Thyroid gland (tissue), 4 donors: ENCODE data around the gene TFPI. TPM values are rescaled to one million over a fixed set of nuclear protein-coding genes. Genes with fewer than 3 reads are reported as not detected.
"Not testable (repeated sequence)": the region's sequence is repeated elsewhere in the genome, so short reads cannot be mapped to it uniquely, and the experiment has no call there.

ENCODE experiments used
- DNase-seq, 2 donors: peaks; one replicate each; pipeline ENCODE4 v3.0.0-alpha.2; 2019
- H3K27ac ChIP-seq, 3 donors: fragments of 200-600 bp; sonication (generic); 1 replicate in 2 of 3; 2 replicates in 1 of 3; pipeline ENCODE4 v1.5.1; 2016 to 2019; ENCODE audit warnings: mild to moderate bottlenecking in 1 of 3, moderate library complexity in 1 of 3
- H3K27me3 ChIP-seq: fragments of 200-600 bp; sonication (generic); one replicate; pipeline ENCODE4 v1.5.1; 2019
- H3K36me3 ChIP-seq, 2 donors: fragments of 200-600 bp; sonication (generic); one replicate each; pipeline ENCODE4 v1.5.1; 2016 to 2019
- H3K4me1 ChIP-seq, 2 donors: fragments of 200-600 bp; sonication (generic); one replicate each; pipeline ENCODE4 v1.5.1; 2017 to 2019
- H3K4me3 ChIP-seq, 3 donors: fragments of 200-600 bp; sonication (generic); replicated peaks in 1 of 3; 1 replicate in 2 of 3; 2 replicates in 1 of 3; pipeline ENCODE4 v1.5.1; 2016; ENCODE audit warnings: mild to moderate bottlenecking in 1 of 3
- H3K9me3 ChIP-seq: fragments of 200-600 bp; sonication (generic); one replicate; pipeline ENCODE4 v1.5.1; 2017
- CTCF ChIP-seq, 6 experiments: fragments of 200-600 bp in 3 of 6; fragments of 450-650 bp in 3 of 6; sonication (generic) in 3 of 6; IDR thresholded peaks; one replicate each; pipeline ENCODE4 v1.5.1; 2016 to 2019; ENCODE audit warnings: antibody characterized with exemption in 6 of 6, mild to moderate bottlenecking in 2 of 6, inconsistent platforms in 1 of 6, moderate library complexity in 1 of 6
- POLR2A ChIP-seq, 2 donors: fragments of 450-650 bp; IDR thresholded peaks; one replicate each; pipeline ENCODE4 v1.6.1; 2017; ENCODE audit warnings: antibody characterized with exemption in 2 of 2, mild to moderate bottlenecking in 2 of 2, moderate library complexity in 1 of 2
- WGBS, 2 donors: methylation state at CpG; one replicate each; pipeline ENCODE4 v1.1.5; 2017; 5-methylcytosine and 5-hydroxymethylcytosine counted together
- intact Hi-C: fragments of 100-400 bp; cut with DNase I; formaldehyde crosslinking; loops from one replicate; pipeline ENCODE4 v1.15.1; 2023
- total RNA-seq, 4 donors: library from RNA; depleted of rRNA; stranded (reverse); fragments of >200 nt; gene quantifications; one replicate each; pipeline ENCODE4 v1.2.3, GENCODE V29; 2016

TFPI gene
- total RNA-seq, 4 donors from 2014 or later = 56.7 to 208 (median 144) TPM

DNA sequence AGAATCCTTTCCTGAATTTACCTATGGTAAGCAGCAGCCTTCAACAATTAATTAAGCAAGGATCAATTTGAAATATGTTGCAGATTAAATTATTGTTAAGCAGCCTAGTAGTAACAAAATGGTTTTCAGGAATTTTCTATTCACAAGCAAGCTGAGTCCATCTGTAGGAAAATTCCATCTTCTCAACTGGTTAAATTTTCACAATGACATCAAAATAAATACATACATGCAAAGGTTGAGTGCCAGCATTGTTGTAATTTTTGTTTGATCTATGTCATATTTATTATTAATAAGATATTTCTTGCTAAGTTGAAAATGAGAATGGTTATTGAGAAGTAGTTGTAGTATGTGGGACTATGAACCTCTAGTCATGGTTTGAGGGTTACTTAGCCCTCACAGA is 15.3 kb upstream of the TFPI start:
- Histone ChIP-seq H3K4me3 (no peak overlapping the region), H3K9me3 (no peaks in the 10 kb centered on the region), H3K27ac (no peak overlapping the region), H3K4me1 (no peaks in the 10 kb centered on the region), H3K36me3 (no peaks in the 10 kb centered on the region), H3K27me3 (no peaks in the 10 kb centered on the region)
- DNase-seq = no peak
- TF ChIP-seq POLR2A (IDR thresholded peaks at IDR 0.05) (no peak), CTCF (IDR thresholded peaks at IDR 0.05) (no peak)
- intact Hi-C loops = no loop called here

DNA sequence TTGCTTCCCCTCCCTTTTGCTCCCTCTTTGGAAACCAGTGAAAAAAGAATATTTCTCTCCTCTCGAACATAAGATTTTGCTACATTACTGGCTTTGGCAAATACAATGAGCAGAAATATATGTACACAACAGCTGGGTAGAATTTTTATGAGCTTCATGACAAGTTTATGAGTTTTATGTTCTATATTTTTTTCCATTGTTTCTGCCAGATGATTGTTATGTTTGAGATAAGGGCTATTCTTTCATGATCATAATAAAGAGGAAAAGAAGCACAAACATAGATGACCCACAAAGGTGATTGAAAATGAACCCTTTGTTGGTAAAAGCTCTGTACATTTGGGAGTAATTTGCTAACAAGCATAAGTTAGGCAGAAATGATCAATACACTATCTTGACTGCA is 14.8 kb upstream of the TFPI start:
- H3K9me3 ChIP-seq = no peaks in the 10 kb centered on the region
- DNase-seq = no peak
- no peak overlapping the region for H3K4me3 ChIP-seq
- H3K36me3 ChIP-seq = no peaks in the 10 kb centered on the region
- H3K4me1 ChIP-seq = no peaks in the 10 kb centered on the region
- no peaks in the 10 kb centered on the region for H3K27me3 ChIP-seq
- H3K27ac ChIP-seq = no peak overlapping the region
- TF ChIP-seq CTCF (IDR thresholded peaks at IDR 0.05) (no peak), POLR2A (IDR thresholded peaks at IDR 0.05) (no peak)
- 78 to 93% methylated on average over 1 of the region's 1 CpG for WGBS, 2 donors
- intact Hi-C loops = no loop called here

DNA sequence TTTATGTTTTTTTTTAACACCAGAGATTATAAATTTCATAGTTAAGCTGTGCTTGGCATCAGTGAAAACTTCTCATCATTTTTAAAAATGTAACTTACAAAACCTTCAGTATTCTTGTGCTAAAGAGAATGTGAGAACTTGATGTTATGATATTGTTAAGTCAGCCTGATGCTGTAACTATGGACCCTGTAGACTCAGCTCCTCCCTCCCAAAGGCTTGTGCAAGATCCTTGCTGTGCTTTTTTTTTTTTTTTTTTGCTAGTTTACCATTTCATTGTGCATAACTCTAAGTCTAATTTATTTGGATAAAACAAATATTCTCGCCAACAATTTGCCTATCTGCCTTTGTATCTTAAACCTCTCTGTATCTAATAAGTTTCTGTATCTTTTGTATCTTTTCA is 12.9 kb upstream of the TFPI start:
- Histone ChIP-seq H3K4me1 (no peaks in the 10 kb centered on the region), H3K9me3 (no peaks in the 10 kb centered on the region), H3K27me3 (no peaks in the 10 kb centered on the region), H3K27ac (no peak overlapping the region), H3K4me3 (no peak overlapping the region), H3K36me3 (no peaks in the 10 kb centered on the region)
- 89% methylated on average over 1 of the region's 1 CpG for WGBS, 2 donors
- intact Hi-C loops = no loop called here
- TF ChIP-seq CTCF (IDR thresholded peaks at IDR 0.05) = no peak
- no peak for TF ChIP-seq POLR2A (IDR thresholded peaks at IDR 0.05)
- DNase-seq = no peak

DNA sequence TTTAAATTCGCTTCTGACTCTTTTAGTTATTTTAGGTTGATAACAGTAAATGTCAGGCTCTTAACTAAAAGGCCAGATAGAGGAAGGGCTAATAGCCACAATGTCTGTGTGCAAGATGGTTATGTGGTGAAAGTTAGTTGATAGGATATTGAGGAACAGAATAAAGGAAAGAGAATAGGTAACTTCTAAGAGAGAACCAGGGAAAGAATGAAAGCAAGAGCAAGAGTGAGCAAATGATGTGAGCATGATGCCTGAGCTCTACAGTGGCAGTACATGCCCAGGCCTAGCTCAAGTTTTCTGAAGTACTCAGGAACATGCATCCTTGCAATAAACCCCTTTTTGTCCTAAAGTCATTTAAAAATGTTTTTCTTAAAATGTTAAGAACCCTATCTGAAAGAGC is 12.5 kb upstream of the TFPI start:
- WGBS, 2 donors = 81 to 92% methylated on average over 1 of the region's 1 CpG
- intact Hi-C loops = no loop called here
- H3K27me3 ChIP-seq = no peaks in the 10 kb centered on the region
- no peak overlapping the region for H3K27ac ChIP-seq
- H3K4me1 ChIP-seq = no peaks in the 10 kb centered on the region
- TF ChIP-seq CTCF (IDR thresholded peaks at IDR 0.05) = no peak
- no peak for TF ChIP-seq POLR2A (IDR thresholded peaks at IDR 0.05)
- no peak overlapping the region for H3K4me3 ChIP-seq
- no peak for DNase-seq
- no peaks in the 10 kb centered on the region for H3K36me3 ChIP-seq
- no peaks in the 10 kb centered on the region for H3K9me3 ChIP-seq

GRCh38 chr2:187566266-187566665 is 12.0 kb upstream of the TFPI start:
- intact Hi-C loops = no loop called here
- no peak overlapping the region for H3K27ac ChIP-seq
- no peaks in the 10 kb centered on the region for H3K9me3 ChIP-seq
- H3K27me3 ChIP-seq = no peaks in the 10 kb centered on the region
- H3K36me3 ChIP-seq = no peaks in the 10 kb centered on the region
- H3K4me1 ChIP-seq = no peaks in the 10 kb centered on the region
- H3K4me3 ChIP-seq = no peak overlapping the region
- no peak for DNase-seq
- TF ChIP-seq CTCF (IDR thresholded peaks at IDR 0.05) (no peak), POLR2A (IDR thresholded peaks at IDR 0.05) (no peak)

GRCh38 chr2:187565618-187566017 is 11.4 kb upstream of the TFPI start:
- WGBS, 2 donors = 85 to 96% methylated on average over 11 of the region's 11 CpGs
- H3K9me3 ChIP-seq, intact Hi-C loops, H3K4me3 ChIP-seq, H3K27ac ChIP-seq, H3K4me1 ChIP-seq, H3K36me3 ChIP-seq, DNase-seq, H3K27me3 ChIP-seq: not testable (repeated sequence)

GRCh38 chr2:187556493-187556892 is 2.3 kb upstream of the TFPI start:
- H3K4me1 ChIP-seq, DNase-seq, H3K36me3 ChIP-seq, H3K27me3 ChIP-seq, H3K9me3 ChIP-seq, H3K4me3 ChIP-seq, H3K27ac ChIP-seq, intact Hi-C loops: not testable (repeated sequence)
- 95 to 98% methylated on average over 19 to 25 of the region's 31 CpGs for WGBS, 2 donors
